NCI-H524 treated with DMSO at 0.1 percent for 48 hours (cell line): ENCODE results near the gene ERBB4.

Source experiments
- DNase-seq: peaks from one replicate; lab custom pipeline; 2025; lab: John Stamatoyannopoulos, UW

Gene ERBB4

DNA sequence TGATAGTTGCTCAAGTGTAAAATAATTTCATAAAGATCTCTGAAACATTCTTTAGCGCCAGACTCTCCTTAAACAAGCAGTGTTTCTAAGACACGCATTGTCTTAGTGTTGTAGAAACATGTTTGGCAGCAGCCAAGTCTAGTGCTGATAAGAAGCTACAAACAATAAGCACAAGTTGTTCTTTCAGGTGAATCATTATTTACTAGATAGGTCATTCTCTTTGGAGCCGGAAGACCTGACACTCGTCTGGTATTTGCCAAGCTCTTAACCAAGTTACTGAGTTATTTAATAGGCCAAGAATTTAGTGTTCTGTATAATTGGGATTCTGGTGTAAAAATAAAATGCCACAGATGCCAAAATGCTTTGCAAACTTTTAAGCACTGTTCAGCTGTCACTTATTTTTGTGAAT, 1130.1 kb downstream of the ERBB4 start:
- DNase-seq = no peak

DNA sequence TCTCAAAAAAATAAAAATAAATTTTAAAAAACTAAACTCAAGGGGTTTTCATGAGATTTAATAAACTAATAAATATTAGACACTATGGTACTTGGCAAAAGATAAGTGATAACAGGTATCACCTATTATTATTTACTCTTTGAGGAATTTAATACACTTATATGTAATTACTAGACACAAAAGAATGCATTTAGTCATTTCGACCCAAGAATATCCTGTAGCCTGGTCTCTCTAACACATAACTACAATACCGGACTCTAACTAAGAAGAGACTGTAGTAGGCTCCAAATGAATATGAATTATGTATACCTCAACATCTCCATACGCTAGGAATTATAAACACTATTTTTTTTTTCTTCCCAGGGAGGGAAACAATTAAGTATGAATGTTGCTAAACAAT, 1131.5 kb downstream of the ERBB4 start:
- no peak for DNase-seq

DNA sequence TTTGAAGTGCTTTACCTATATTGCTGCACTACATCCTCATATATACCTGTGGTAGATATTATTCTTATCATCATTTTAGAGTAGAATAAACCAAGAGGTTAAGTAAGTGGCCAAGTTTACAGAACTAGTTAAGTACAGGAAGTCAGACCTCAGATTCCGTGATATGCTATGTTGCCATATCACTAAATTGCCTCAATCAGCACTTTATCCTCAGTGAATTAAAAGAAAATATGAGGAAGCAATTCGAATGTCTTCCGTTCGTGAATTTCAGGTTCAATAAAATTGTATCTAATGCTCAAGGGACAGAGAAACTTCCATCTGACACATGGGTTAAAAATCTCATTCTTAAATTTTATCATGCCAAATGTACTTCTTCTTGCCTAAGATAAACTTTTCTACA, 1133.6 kb downstream of the ERBB4 start:
- no peak for DNase-seq

DNA sequence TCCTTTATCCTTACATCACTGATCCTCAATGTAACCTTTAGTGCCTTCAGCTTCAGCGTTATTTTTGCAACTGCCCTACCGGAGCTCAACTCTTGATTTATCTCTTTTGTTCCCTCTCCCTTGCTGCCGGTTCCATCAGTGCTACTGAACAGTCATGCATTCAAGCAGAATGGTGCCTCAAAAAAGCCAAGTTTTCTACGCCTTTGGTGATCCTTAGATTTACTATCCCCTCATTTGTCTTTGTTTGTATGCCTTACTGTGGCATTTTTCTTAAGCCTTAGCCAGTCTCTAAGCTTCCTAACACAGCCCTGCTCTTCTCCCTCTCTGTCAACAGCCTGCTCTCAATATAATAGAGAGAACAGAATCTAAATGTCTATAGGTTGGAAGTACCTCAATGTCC, 1134.5 kb downstream of the ERBB4 start:
- DNase-seq = no peak

DNA sequence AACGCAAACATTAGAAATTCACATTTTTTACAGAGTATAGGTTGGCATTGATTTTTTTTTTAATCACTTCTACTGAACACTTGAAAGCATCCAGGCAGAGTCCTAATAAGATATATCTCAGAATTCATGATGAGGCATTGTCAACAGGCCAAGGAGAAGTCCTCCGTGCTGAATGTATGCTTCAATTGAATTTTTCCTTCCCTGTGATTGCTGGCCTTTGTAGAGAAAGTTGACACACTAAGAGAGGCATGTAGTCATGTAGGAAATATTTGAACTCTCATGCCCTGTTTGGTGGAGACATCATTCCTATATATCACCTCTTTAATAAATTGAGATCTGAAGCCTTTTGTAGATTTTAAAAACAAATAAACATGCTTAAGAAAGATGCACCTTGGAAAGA, 1137.3 kb downstream of the ERBB4 start:
- DNase-seq = no peak

DNA sequence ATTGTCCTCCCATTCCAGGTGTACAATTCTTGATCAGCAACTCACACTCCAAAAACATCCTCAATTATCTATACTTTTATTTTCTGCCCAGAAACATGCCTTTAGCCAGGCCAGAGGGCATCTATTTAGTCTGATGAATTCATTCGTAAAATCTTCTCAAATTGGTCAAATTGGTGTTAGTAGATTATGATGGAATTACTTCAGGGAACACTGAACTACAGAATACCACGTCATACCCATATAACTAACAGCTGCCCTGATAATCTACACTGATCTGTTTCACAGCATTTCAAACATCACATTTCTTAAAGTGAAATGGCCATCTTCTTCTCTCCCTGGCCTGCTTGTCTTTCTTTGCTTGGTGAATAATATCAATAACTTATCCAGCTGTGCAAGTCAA, 1140.8 kb downstream of the ERBB4 start:
- no peak for DNase-seq

DNA sequence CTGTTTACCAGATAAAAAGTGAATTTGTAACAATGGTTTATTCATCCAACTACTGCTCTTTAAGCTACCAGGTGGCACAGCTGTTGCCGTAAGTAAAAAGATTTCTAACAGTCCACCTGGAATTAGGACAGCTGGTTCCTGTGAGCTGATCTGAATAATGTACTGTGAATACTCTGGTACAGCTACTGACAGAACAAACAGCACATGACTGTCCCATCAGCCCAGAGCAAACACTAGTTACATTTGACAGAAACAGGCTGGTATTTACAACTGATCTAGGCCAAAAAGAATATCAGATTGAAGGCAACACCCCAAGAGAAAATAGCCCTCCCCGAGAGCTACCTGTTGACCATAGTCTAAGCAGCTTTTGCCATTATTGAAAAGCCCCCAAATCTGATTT, 1141.8 kb downstream of the ERBB4 start:
- peak; percentile 3 for DNase-seq

DNA sequence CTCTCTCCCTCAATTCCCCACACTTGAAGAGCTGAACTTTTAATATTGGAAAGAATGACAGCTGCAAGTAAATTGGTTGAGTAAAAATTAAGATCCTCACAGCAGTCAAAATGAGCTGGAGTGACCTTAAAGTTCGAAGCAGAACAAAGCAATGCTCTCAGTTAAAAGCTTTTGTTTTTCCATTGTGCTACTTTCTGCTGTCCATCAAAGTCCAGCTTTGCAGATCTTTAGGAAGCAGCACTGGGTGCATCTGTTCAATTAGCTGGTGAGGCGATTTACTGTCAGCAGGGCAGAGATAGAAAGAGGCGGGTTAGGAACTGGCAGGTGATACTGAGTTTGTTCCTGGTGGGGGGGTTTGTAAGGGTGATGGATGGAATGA, 1147.4 kb downstream of the ERBB4 start:
- no peak for DNase-seq

DNA sequence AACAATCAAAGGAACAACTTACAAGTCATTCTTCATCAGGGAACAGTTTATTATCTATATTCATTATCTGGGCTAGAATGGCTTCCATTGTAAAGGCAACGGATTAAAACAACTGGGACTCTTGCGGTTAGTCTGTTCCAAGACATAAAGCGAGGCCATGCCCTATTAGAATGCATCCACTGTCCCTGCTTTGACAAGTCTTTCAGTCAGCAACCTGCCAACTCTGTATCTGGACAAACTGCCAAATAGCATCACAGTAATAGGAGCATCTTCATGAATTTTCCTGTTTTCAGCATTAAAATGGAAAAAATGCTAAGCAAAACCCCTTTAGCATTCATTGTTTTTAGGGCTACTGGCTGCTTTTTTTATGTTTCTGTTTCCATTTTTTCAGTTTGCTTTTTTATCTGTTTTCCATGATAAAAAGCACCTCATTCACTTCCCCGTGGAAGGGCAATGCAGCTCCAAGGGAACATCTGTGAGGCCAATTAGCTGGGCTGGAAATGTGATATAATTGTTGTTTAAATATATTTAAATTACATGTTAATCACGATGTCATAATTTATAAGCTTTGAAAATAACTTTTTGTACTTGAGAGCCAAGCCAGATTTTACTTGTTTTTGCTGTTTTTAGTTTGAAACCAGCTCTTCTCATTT, 1147.9 kb downstream of the ERBB4 start:
- DNase-seq = no peak

DNA sequence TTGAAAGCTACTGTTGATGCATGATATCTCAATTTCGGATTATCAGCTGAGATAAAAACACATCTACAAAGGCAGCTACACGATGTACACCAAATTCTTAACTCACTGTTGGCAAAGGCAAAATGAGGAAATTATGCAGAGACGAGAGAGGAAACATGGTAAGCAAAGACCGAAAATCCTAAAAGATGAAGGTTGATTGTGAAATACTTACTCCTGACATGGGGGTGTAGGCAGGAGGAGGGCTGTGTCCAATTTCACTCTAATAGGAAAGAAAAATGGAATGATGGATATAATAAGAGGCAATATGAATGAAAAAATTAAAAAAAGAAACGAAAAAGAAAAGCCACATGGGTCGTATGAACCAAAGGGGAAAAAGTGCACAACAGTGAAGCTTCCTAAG, 1150.9 kb downstream of the ERBB4 start:
- no peak for DNase-seq

DNA sequence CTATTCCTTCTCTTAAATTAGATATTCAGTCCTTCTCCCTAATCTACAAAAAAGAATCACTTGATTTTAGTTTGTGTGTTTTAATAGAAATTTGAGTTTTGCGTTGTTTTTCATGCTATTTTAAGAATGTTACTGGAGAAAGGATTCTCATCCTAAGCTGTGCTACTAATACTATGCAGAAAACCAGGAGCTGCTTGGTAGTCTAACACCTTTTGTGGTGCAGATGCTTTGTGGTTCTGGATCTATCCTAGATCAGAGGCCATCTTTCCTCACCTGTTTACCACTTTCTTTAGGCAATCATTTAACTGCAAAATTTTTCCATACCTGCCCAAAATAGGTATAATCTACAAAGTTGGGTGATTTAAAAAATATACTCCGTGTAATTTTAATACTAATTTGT, 1158.6 kb downstream of the ERBB4 start:
- no peak for DNase-seq

DNA sequence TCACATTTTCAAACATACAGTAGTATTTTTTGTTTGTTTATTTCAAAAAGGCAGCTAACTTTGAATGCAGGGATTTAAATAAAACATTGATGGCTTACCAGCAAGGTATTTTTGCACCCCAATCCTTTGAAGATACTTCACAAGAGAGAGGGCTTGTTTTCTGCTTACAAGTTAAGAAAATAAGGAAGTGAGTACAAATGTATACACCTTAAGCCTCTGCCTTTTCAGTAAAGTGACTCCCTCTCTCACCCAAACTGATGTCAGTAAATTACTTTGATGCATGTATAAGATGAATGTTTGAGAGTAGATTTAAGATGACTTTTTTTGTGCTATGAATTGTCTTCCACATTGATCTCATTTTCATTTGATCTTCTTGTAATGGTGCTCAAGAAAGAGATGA, 1162.2 kb downstream of the ERBB4 start:
- DNase-seq = no peak

DNA sequence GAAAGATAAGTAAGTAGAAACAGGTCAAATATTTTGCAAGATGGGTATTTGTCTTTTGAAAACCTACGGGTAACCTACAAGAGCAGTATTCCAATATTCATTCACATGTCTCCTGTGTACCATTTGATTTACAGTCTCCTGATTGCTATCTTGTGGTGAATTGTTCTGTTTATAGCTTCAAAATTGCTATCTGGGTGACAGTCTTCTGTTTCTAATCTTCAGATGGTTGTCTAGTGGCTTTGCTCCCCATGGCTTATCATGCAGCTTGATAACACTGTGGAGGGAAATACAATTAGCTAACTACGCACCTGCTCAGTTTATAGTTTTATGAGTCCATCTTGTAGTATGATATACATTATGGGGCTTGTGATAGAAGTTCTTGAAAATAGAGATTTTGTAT, 1165.4 kb downstream of the ERBB4 start:
- no peak for DNase-seq

DNA sequence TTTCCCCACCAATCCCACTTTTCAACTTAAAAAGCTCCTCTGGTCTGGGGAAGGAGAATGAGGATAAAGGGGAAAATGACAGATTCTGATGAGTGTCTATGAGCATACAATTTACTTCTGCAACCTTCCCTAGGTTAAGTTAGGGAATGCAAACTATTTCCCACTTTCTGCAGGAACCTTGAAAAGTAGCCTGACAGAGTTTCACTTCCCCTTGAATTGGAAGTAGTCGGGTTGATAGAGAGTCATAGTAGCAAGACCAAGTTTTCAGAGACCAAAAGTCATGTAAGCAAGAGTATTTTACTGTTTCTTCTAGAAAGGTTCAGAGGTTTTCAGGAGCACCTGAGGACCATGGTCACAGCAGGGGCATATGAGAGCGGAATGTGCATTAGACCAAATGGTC, 1167.1 kb downstream of the ERBB4 start:
- no peak for DNase-seq

DNA sequence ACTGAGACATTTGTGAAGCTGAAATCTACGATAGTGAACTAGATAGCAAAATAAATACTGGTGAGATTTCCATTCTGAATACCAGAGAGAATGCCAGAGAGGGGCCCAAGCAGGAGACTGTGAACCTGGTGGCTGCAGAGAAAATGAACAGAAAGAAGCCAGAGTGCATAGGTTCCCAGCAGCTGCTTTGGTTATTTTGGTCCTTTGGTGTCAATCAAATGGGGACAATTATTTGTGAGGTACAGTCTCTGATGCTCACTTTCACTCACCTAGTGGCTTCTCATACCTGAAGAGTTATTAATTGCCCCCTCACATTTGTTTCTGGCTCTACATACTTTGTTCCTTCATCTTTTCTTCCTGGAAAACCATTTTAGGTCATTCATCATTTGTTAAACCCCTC, 1170.1 kb downstream of the ERBB4 start:
- DNase-seq = no peak

DNA sequence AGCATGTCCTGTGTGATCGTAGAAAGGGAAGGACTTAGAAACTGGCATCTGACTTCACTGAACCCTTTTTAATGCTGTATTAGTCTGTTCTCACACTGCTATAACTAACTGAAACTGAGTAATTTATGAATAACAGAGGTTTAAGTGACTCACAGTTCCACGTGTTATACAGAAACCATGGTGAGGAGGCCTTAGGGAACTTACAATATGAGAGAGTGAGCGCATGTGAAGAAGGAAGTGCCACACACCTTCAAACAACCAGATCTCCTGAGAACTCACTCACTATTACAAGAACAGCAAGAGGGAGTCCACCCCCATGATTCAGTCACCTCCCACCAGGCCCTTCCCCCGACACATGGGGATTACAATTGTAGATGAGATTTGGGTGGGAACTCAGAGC, 1170.9 kb downstream of the ERBB4 start:
- DNase-seq = no peak

DNA sequence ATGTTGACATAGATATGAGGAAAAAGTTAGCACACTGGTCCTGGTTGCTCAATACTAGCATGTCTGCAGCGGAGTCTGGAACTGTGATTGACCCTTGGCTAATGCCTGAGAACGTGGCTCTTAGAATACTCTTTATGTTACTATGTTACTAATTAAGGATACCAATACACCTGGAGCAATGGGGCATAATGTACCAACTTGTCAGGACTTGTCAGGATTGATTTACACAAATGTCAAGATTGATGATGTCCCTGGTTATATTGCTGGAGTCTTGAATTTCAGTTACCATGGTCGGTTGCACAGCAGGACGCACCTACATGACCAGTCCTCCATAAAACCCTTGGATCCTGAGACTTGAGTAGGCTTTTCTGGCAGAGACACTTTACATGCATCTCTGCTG, 1171.3 kb downstream of the ERBB4 start:
- no peak for DNase-seq

DNA sequence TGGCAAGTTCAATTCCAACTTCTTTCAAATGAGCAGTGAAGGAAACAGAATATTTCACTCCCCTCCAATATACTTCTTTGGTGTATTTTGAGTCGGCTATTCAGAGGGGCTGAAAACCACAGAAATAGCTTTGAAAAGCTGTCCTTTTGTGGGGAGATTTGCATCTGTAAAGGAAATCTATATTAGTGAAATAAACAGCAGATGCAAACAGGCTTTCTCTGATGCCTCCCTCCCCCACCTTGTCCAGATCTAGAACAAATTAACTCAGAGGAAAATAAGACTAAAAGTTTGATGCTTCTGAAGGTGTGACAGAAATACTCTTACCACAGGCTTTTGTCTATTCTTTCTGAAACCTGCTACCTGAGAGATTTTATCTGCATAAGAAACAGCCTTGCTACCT, 1173.7 kb downstream of the ERBB4 start:
- no peak for DNase-seq

DNA sequence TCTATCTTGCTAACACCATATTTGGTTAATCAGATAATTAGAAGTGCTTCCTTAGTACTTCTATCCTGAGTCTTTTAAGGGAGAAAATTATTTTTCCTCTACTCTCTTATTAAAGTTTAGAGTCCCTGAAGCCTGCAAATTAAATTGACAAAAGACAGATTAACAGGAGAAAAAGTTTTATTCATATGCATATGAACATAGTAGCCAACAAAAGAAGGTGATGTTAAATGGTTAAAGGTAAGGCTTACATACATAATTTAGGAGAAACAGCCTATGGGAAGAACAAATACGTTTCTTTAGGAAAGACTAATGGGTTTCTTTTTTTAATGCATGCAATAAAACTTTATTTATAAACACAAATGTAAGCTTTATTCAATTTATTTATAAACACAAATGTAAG, 1177.2 kb downstream of the ERBB4 start:
- DNase-seq = no peak

DNA sequence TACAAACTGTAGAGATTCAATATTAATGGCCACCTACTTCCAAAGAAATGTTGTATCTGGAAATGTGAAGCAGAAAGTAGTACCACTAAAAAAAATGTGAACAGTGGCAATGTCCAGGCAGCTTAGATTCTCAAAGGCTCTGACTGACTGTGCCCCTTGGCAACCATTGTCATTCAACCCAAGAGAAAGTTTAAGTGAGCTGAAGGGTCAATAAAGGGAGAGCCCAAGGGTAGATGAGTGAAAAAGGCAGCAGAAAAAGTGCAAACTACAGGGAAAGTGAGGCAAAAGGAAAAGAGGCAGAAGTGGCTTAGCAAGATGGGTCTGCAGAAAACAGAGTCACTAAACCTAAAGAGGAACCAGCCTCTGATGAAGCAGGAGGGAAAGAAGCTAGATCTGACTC, 1179.3 kb downstream of the ERBB4 start:
- DNase-seq = no peak

DNA sequence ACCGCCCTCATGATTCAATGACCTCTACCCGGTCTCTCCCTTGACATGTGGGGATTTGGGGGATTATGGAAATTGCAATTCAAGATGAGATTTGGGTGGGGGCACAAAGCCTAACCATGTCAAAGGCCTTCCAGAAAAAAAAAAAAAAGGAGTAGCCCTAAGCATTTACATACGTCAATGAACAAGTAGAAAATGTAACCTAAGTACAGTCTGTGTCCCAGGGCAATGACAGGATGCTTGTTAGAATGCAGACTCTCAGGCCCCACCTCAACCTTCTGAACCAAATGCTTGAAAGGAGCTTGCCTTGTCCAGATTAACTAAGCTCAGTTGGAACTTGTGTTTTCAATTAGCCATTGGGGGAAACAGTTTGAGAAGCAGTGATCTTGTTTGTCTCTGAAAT, 1180.1 kb downstream of the ERBB4 start:
- DNase-seq = no peak

DNA sequence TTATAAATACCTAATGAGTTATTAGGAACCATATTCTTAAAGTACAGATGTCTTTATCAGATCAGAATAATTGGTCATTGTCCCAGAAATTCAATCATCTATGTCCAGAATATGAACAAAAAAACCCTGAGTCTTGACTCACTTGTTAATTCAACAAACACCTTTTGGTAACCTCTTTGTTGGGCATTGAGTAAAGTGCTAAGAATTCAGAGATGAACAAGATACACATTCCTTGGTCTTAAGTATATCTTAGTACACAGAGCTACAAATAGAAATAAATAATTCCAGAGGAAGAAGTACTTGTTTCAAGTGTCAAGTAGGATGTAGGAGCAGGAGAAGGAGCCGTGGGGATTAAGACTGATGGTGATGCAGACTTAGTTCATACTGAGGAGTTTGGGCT, 1184.1 kb downstream of the ERBB4 start:
- DNase-seq = no peak

DNA sequence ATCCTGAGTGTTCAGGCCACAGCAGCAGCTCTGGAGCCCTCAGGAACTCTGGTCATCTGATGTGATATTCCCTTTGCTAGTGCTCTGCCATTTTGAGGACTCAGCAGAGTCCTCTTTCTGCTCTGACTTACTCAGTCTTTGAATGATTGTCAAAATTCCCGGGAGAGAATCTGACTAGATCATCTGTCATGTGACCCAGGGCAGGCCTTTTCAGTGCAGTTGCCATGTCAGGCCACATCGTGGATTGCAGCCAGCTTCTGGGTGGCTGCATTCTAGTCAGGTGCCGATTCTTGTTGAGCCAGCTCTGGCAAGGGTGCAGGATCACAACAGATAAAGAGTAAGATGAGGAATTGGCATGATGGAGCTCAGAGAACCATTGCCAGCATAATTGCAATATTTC, 1186.6 kb downstream of the ERBB4 start:
- DNase-seq = no peak

DNA sequence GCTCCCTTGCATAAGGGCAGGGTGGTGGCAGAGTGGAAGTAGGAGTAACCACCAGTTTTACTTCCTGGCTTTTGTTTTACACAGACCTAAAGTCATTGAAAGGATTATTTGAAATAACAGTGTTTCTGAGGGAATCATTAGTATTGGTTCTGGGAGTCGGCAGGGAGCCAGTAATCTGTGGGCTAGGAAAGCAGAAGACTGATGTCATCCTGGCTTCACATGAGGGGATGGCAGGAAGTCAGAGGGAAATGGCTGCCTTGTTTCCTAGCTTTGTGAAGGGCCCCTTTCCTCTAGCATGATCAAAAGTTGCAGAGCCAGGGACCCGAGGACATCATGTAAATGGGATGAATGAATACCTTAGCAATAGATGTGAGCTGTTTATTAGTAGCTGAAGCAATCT, 1189.6 kb downstream of the ERBB4 start:
- DNase-seq = no peak

DNA sequence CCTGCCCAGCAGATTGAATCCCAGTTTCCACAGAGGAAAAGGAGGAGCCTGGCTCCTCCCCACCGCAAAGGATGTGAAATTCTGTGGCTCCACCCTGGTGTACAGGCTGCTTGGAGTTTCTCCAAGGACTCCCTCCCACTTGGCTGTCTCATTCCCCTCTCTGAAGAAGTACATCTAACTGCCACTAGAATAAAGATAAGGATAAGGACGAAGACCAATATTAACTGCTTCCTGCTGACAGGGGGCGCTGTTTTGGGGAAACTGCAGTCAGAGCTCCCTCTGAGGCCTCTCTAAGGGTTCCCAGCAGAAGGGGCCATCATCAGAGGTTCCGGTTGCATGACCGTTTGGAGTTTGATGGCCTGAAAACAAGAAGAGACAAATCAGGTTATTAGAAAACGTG, 1191.3 kb downstream of the ERBB4 start:
- DNase-seq = no peak
